ENCODE results near the gene NWD2. TPM values are rescaled to one million over a fixed set of nuclear protein-coding genes. Genes with fewer than 3 reads are reported as not detected.
A peak's percentile ranks its signal among the peaks of the same experiment; 100 is the strongest.

NWD2 gene
- total and polyA plus RNA-seq, 2 experiments from 2014 or later, result 0.33 TPM; not detected in 1

GRCh38 chr4:37445023-37445422 is 200.5 kb downstream of the NWD2 start:
- TF ChIP-seq CTCF (IDR thresholded peaks at IDR 0.05; ENCODE audit: poor library complexity), result no peak
- TF ChIP-seq EZH2 (IDR thresholded peaks at IDR 0.05; ENCODE audit: borderline replicate concordance), result no peak
- TF ChIP-seq EZH2phosphoT487 (IDR thresholded peaks at IDR 0.05; ENCODE audit: low read depth, severe bottlenecking, unreplicated experiment), result no peak
- DNase-seq (ENCODE audit: low spot score), result no peak
- H3K27ac ChIP-seq, result no peak overlapping the region
- no peaks in the 10 kb centered on the region for H3K27me3 ChIP-seq
- 97% methylated on average over 9 of the region's 9 CpGs for WGBS (ENCODE audit: low lambda C conversion rate, missing lambda C conversion rate)
- H3K4me3 ChIP-seq, result no peak overlapping the region
- H3K4me1 ChIP-seq (ENCODE audit: insufficient read depth), result peaks cover 13% of the 10 kb centered on the region
- no peak overlapping the region for H2AFZ ChIP-seq
- no peaks in the 10 kb centered on the region for H3K79me2 ChIP-seq
- H3K36me3 ChIP-seq (replicated peaks; ENCODE audit: insufficient read depth, low read depth), result no peaks in the 10 kb centered on the region
- no peaks in the 10 kb centered on the region for H4K20me1 ChIP-seq (ENCODE audit: insufficient read depth, poor library complexity, severe bottlenecking)
- H3K4me2 ChIP-seq, result no peak overlapping the region
- H3K9me3 ChIP-seq (ENCODE audit: low read depth), result no peaks in the 10 kb centered on the region
- H3K9me2 ChIP-seq (replicated peaks; ENCODE audit: insufficient read depth), result no peaks in the 10 kb centered on the region

DNA sequence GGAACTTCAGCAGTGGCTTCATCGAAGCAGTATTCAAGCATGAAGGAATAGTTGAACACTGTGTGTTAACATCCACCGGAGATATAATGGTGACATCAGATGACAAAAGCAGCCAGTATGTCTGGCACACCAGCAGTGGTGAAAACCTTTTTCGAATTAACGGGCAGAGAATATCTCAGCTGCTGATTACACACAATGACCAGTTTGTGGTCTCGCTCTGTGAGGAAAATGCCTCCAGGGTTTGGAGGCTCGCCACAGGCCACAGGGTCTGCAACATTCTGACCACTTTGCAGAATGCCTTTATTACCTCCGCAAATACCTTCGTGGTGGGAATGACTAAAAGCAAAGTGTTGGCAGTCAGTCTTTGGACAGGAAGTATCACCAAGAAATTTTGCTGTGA is 201.5 kb downstream of the NWD2 start:
- 83% methylated on average over 8 of the region's 8 CpGs for WGBS (ENCODE audit: low lambda C conversion rate, missing lambda C conversion rate)
- H3K4me2 ChIP-seq, result no peak overlapping the region

DNA sequence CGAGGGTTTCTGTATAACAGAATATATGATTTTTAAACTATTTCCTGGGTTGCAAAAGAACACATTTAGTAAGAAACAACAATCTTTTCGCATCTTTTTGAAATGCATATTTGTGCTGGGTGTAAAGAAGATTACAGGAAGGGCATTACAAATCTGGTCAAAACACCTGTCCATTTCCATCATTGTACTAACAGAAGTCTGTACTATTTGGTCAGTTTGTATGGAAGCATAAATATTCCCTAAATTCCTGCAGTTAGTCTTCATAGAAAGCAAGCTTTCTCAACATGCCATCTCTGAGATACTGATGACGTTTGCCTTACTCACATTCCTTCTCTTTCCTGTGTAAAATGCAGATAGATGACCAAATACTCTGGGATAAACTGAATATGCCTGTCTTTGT is 203.3 kb downstream of the NWD2 start:
- no peaks in the 10 kb centered on the region for H3K79me2 ChIP-seq
- peak overlapping the region; percentile 13 for H3K27ac ChIP-seq
- no peaks in the 10 kb centered on the region for H3K27me3 ChIP-seq
- no peaks in the 10 kb centered on the region for H3K9me3 ChIP-seq (ENCODE audit: low read depth)
- H3K9me2 ChIP-seq (replicated peaks; ENCODE audit: insufficient read depth), result no peaks in the 10 kb centered on the region
- no peaks in the 10 kb centered on the region for H3K36me3 ChIP-seq (replicated peaks; ENCODE audit: insufficient read depth, low read depth)
- 87% methylated on average over 3 of the region's 3 CpGs for WGBS (ENCODE audit: low lambda C conversion rate, missing lambda C conversion rate)
- TF ChIP-seq EZH2phosphoT487 (IDR thresholded peaks at IDR 0.05; ENCODE audit: low read depth, severe bottlenecking, unreplicated experiment), result no peak
- TF ChIP-seq EZH2 (IDR thresholded peaks at IDR 0.05; ENCODE audit: borderline replicate concordance), result no peak
- no peak for TF ChIP-seq CTCF (IDR thresholded peaks at IDR 0.05; ENCODE audit: poor library complexity)
- no peak overlapping the region for H2AFZ ChIP-seq
- H3K4me2 ChIP-seq, result no peak overlapping the region
- H4K20me1 ChIP-seq (ENCODE audit: insufficient read depth, poor library complexity, severe bottlenecking), result no peaks in the 10 kb centered on the region
- H3K4me3 ChIP-seq, result no peak overlapping the region
- DNase-seq (ENCODE audit: low spot score), result no peak
- no peaks in the 10 kb centered on the region for H3K4me1 ChIP-seq (ENCODE audit: insufficient read depth)

More for the DNA sequence above, 201.5 kb downstream of the NWD2 start:
- no peak for TF ChIP-seq EZH2 (IDR thresholded peaks at IDR 0.05; ENCODE audit: borderline replicate concordance)
- no peak for TF ChIP-seq CTCF (IDR thresholded peaks at IDR 0.05; ENCODE audit: poor library complexity)
- no peak for TF ChIP-seq EZH2phosphoT487 (IDR thresholded peaks at IDR 0.05; ENCODE audit: low read depth, severe bottlenecking, unreplicated experiment)
- no peak for DNase-seq (ENCODE audit: low spot score)
- Histone ChIP-seq H3K27ac (no peak overlapping the region), H3K27me3 (no peaks in the 10 kb centered on the region), H3K4me1 (ENCODE audit: insufficient read depth) (peaks cover 4% of the 10 kb centered on the region), H3K4me3 (no peak overlapping the region), H2AFZ (no peak overlapping the region), H3K9me2 (replicated peaks; ENCODE audit: insufficient read depth) (no peaks in the 10 kb centered on the region), H3K36me3 (replicated peaks; ENCODE audit: insufficient read depth, low read depth) (no peaks in the 10 kb centered on the region), H3K9me3 (ENCODE audit: low read depth) (no peaks in the 10 kb centered on the region), H3K79me2 (no peaks in the 10 kb centered on the region), H4K20me1 (ENCODE audit: insufficient read depth, poor library complexity, severe bottlenecking) (no peaks in the 10 kb centered on the region)

DNA sequence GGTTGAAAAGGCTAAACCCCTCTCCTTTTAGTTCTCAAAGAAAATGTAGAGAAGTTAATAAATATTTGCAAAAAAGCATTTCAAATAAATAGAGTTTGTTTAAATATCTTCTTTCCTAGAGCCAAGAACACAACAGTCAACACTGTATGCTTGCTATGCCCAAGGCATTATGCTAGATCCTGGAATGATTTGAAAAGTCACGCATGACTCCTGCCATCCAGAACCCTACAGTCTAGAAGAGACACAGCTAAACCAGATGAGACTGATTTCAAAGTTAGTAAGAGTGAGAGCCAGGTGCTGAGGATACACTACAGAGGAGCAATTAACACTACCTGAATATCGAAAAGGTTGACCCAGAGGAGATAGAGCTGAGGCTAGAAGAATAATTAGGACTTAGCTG is 205.8 kb downstream of the NWD2 start:
- no peaks in the 10 kb centered on the region for H3K27me3 ChIP-seq
- H3K9me3 ChIP-seq (ENCODE audit: low read depth), result no peaks in the 10 kb centered on the region
- H3K4me1 ChIP-seq (ENCODE audit: insufficient read depth), result no peaks in the 10 kb centered on the region
- H3K79me2 ChIP-seq, result peaks cover 12% of the 10 kb centered on the region
- H3K36me3 ChIP-seq (replicated peaks; ENCODE audit: insufficient read depth, low read depth), result no peaks in the 10 kb centered on the region
- no peak overlapping the region for H3K4me3 ChIP-seq
- DNase-seq (ENCODE audit: low spot score), result no peak
- H3K4me2 ChIP-seq, result no peak overlapping the region
- no peaks in the 10 kb centered on the region for H4K20me1 ChIP-seq (ENCODE audit: insufficient read depth, poor library complexity, severe bottlenecking)
- no peak overlapping the region for H3K27ac ChIP-seq
- TF ChIP-seq EZH2 (IDR thresholded peaks at IDR 0.05; ENCODE audit: borderline replicate concordance), result no peak
- no peak for TF ChIP-seq EZH2phosphoT487 (IDR thresholded peaks at IDR 0.05; ENCODE audit: low read depth, severe bottlenecking, unreplicated experiment)
- no peak for TF ChIP-seq CTCF (IDR thresholded peaks at IDR 0.05; ENCODE audit: poor library complexity)
- no peak overlapping the region for H2AFZ ChIP-seq
- WGBS (ENCODE audit: low lambda C conversion rate, missing lambda C conversion rate), result 87% methylated on average over 2 of the region's 2 CpGs
- no peaks in the 10 kb centered on the region for H3K9me2 ChIP-seq (replicated peaks; ENCODE audit: insufficient read depth)
